Forelimb muscle (tissue), 1 donor: ENCODE results near the gene CFAP157. TPM values are rescaled to one million over a fixed set of nuclear protein-coding genes. Genes with fewer than 3 reads are reported as not detected.

ENCODE experiments used
- DNase-seq: peaks from one replicate; pipeline ENCODE4 v3.0.0-alpha.2; 2013; ENCODE audit warnings: low read depth
- polyA plus RNA-seq: library from polyadenylated mRNA; unstranded; fragments of 120-200 nt; gene quantifications from one replicate; pipeline ENCODE4 v1.2.1, GENCODE V29; 2013; ENCODE audit not compliant: insufficient read length

Gene CFAP157
- polyA plus RNA-seq, 1 donor, result 1.4 TPM

GRCh38 chr9:127761491-127761956, 54.7 kb downstream of the CFAP157 start:
- DNase-seq, result no peak

GRCh38 chr9:127762111-127762676, 55.4 kb downstream of the CFAP157 start:
- DNase-seq, result no peak

- no peak for DNase-seq
These were observed 57.2 kb downstream of the CFAP157 start for GRCh38 chr9:127763918-127764384.

GRCh38 chr9:127765418-127765817, 58.6 kb downstream of the CFAP157 start:
- DNase-seq, result no peak

Other genes starting within 250 kb of the CFAP157 start
- 13.7 TPM for gene STXBP1, start 94.7 kb upstream of the CFAP157 start, polyA plus RNA-seq
- gene PTRH1, start 8.7 kb downstream of the CFAP157 start, polyA plus RNA-seq, result 6.4 TPM
- 0.03 TPM for gene TTC16, start 9.1 kb downstream of the CFAP157 start, polyA plus RNA-seq
- 8.1 TPM for gene TOR2A, start 28.3 kb downstream of the CFAP157 start, polyA plus RNA-seq
- gene SH2D3C, start 71.7 kb downstream of the CFAP157 start, polyA plus RNA-seq, result 16.5 TPM
- gene CDK9, start 79.0 kb downstream of the CFAP157 start, polyA plus RNA-seq, result 48.2 TPM
- gene FPGS, start 95.9 kb downstream of the CFAP157 start, polyA plus RNA-seq, result 39.5 TPM
- 43.4 TPM for gene ENG, start 147.7 kb downstream of the CFAP157 start, polyA plus RNA-seq
- gene AK1, start 170.7 kb downstream of the CFAP157 start, polyA plus RNA-seq, result 1,272 TPM
- gene ST6GALNAC6, start 192.6 kb downstream of the CFAP157 start, polyA plus RNA-seq, result 53.3 TPM
- 48.9 TPM for gene ST6GALNAC4, start 210.1 kb downstream of the CFAP157 start, polyA plus RNA-seq
- 5.3 TPM for gene PIP5KL1, start 223.8 kb downstream of the CFAP157 start, polyA plus RNA-seq
- gene DPM2, start 230.9 kb downstream of the CFAP157 start, polyA plus RNA-seq, result 19.8 TPM